Measurements from ENCODE around the gene PRDM16. TPM values are rescaled to one million over a fixed set of nuclear protein-coding genes. Genes with fewer than 3 reads are reported as not detected.

Gene PRDM16
- polyA plus RNA-seq, 1 experiment, result 0.06 TPM

DNA sequence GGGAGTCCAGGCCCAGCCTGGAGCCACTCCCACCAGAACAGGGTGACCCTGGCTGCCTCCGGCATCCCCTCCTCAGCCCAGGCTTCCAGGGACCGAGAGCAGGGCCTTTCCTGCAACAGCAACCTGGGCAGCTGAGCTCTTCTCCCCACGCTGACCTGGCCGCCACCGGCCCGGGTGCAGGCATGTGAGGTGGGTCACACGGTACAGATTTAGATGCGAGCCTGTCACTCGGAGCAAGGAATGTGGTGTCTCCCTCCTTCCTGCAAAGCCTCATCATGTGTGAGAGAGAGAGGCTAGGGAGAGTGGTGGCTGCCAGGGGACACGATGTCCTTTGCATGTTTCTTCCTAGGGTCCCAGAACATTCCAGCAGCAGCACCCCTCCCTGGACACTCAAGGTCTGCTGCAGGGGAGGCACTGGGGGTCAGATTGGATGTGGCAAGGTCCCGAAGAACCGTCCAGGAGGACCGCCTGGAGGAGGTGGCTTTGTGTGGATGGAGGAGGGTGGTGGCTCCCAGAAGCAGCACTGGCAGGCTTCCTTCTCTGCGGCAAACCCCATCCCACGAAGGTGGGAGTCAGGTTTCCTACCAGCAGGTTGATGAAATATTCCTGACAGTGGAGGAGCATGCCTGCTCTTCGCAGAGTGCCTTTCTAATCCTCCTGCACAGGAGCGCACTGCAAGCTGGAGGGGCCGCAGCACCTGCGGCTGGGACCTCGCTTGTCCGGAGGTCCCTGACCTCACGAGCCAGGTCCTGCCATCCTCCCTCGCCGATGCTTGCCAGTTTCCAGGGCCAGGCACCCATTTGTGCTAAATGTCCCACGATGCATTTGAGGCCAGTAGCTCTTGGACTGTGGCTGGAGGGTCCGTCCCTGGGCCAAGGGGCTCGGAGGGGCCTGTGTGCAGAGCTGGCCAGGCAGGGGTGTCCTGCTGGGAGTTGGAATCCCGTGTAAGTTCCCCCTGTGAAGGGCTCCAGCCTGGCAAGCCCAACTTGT is 68.4 kb downstream of the PRDM16 start:
- ChIA-PET POLR2A (no interaction called here), CTCF (no interaction called here)
- H3K4me3 ChIP-seq (ENCODE audit: low read depth, low read length), result no peak overlapping the region
- TF ChIP-seq, protein P1, sequence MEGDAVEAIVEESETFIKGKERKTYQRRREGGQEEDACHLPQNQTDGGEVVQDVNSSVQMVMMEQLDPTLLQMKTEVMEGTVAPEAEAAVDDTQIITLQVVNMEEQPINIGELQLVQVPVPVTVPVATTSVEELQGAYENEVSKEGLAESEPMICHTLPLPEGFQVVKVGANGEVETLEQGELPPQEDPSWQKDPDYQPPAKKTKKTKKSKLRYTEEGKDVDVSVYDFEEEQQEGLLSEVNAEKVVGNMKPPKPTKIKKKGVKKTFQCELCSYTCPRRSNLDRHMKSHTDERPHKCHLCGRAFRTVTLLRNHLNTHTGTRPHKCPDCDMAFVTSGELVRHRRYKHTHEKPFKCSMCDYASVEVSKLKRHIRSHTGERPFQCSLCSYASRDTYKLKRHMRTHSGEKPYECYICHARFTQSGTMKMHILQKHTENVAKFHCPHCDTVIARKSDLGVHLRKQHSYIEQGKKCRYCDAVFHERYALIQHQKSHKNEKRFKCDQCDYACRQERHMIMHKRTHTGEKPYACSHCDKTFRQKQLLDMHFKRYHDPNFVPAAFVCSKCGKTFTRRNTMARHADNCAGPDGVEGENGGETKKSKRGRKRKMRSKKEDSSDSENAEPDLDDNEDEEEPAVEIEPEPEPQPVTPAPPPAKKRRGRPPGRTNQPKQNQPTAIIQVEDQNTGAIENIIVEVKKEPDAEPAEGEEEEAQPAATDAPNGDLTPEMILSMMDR (IDR thresholded peaks at IDR 0.05; ENCODE audit: low read depth, low read length), result no peak
- H3K9me3 ChIP-seq (ENCODE audit: control insufficient read depth, insufficient read depth, low read length), result peaks cover 2% of the 10 kb centered on the region; the same call in 1 of the 2 replicates
- H3K27me3 ChIP-seq (ENCODE audit: control insufficient read depth, insufficient read depth, low read length), result peaks cover 6% of the 10 kb centered on the region
- H3K27ac ChIP-seq (ENCODE audit: low read depth, low read length), result no peak overlapping the region
- no peak for DNase-seq (ENCODE audit: low read depth, low spot score)

DNA sequence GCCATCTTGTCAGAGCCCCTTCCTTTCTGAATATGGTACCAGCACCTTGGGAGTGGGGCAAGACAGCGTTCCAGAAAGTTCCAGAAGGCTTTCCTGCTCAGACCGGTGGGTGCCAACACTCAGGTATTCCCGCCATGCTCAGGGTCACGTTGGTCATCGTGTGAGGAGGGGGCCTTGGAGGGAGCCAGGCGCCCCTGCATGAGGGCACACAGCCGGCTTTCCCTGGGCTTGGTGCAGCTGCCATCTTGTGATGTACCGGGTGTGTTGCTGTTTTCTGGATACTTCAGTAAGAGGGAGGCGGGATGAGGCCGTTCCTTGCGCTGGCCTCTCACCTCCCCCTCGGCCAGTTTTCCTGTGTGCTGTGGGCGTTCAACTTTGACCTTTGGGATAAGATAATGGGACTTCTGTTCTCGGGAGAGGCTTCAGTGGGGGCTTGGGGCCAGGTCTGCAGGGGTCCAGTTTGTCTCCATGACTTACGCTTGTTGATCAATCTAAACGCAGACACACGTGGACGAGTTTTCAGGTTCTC is 69.7 kb downstream of the PRDM16 start:
- POLR2A ChIA-PET, result no interaction called here
- Histone ChIP-seq H3K4me3 (ENCODE audit: low read depth, low read length) (no peak overlapping the region), H3K27me3 (ENCODE audit: control insufficient read depth, insufficient read depth, low read length) (peaks cover 6% of the 10 kb centered on the region), H3K9me3 (ENCODE audit: control insufficient read depth, insufficient read depth, low read length) (peaks cover 7% of the 10 kb centered on the region; the same call in 1 of the 2 replicates), H3K27ac (ENCODE audit: low read depth, low read length) (no peak overlapping the region)
- no peak for DNase-seq (ENCODE audit: low read depth, low spot score)
- CTCF ChIA-PET, result no interaction called here
- TF ChIP-seq, protein P1 (IDR thresholded peaks at IDR 0.05; ENCODE audit: low read depth, low read length), result no peak

DNA sequence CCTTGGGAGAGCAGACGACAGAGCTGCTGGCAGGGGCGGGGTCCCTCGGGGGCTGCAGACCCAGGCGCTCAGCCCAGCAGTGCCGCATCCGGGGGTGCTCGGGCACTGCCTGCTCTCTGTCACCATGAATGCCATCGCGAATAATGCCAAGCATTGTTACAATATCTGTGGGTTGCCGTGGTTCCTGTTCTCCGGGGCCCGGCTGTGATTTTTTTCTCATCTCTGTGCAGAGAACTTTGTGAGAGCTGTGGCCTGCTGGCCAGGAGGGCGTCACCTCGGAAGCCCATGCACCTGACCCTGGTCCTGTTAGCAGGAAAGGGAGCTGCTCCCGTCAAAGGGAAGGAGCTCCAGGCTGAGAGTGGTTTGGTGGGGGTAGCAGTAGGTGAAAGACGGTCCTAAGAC is 70.4 kb downstream of the PRDM16 start:
- POLR2A ChIA-PET, result no interaction called here
- TF ChIP-seq, protein P1 (IDR thresholded peaks at IDR 0.05; ENCODE audit: low read depth, low read length), result no peak
- Histone ChIP-seq H3K27me3 (ENCODE audit: control insufficient read depth, insufficient read depth, low read length) (peaks cover 6% of the 10 kb centered on the region), H3K4me3 (ENCODE audit: low read depth, low read length) (no peak overlapping the region), H3K27ac (ENCODE audit: low read depth, low read length) (no peak overlapping the region), H3K9me3 (ENCODE audit: control insufficient read depth, insufficient read depth, low read length) (peaks cover 13% of the 10 kb centered on the region; the same call in 1 of the 2 replicates)
- no peak for DNase-seq (ENCODE audit: low read depth, low spot score)
- CTCF ChIA-PET, result no interaction called here

DNA sequence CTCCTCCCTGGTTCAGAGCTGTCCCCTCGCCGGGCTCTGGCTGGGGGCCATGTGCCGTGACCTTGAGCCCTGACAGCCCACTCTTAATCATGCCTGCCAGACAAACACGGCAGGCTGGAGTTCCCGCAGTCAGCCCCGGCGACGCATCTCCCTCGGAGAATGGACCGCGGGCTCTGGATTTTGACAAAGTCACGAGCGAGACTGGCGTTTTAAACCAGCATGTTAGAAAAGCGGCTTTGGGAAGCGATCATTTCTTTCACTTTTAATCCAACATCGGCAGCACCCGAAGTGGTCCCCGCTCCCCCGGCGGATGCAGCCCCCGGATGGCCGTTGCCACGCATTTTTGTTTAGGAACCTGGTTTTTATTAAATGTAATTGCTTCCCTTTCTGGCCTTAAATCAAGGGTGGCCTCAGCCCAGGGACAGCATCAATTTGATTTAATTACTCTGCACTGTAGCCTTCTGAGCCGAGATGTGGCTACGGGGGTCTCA is 70.9 kb downstream of the PRDM16 start:
- POLR2A ChIA-PET, result no interaction called here
- DNase-seq (ENCODE audit: low read depth, low spot score), result no peak
- Histone ChIP-seq H3K4me3 (ENCODE audit: low read depth, low read length) (no peak overlapping the region), H3K27ac (ENCODE audit: low read depth, low read length) (no peak overlapping the region), H3K27me3 (ENCODE audit: control insufficient read depth, insufficient read depth, low read length) (peaks cover 6% of the 10 kb centered on the region), H3K9me3 (ENCODE audit: control insufficient read depth, insufficient read depth, low read length) (peaks cover 15% of the 10 kb centered on the region; the same call in 1 of the 2 replicates)
- TF ChIP-seq, protein P1 (IDR thresholded peaks at IDR 0.05; ENCODE audit: low read depth, low read length), result no peak
- CTCF ChIA-PET, result no interaction called here

DNA sequence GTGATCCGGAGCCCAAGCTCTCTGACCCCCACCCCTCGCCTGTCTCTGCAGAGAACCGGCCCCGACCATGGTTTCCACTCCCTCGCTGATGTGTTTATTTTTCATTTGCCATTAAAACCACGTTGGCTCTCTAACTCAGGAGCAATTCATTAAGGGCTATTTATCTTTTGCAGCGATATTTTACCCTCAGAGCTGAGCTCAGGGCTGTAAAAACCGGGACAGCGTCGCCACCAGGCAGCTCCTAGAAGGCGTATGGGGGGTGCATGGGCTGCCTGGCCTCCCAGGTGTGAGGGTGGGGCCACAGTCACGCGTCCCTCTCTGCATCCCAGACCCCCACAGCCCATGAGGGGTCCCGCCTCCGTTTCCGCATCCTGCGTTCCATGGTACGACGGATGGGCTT is 71.4 kb downstream of the PRDM16 start:
- TF ChIP-seq, protein P1 (IDR thresholded peaks at IDR 0.05; ENCODE audit: low read depth, low read length), result no peak
- ChIA-PET CTCF (no interaction called here), POLR2A (no interaction called here)
- Histone ChIP-seq H3K27ac (ENCODE audit: low read depth, low read length) (no peak overlapping the region), H3K9me3 (ENCODE audit: control insufficient read depth, insufficient read depth, low read length) (peaks cover 20% of the 10 kb centered on the region; the same call in 1 of the 2 replicates), H3K27me3 (ENCODE audit: control insufficient read depth, insufficient read depth, low read length) (peaks cover 6% of the 10 kb centered on the region), H3K4me3 (ENCODE audit: low read depth, low read length) (no peak overlapping the region)
- DNase-seq (ENCODE audit: low read depth, low spot score), result no peak

Data from AG04450 (cell line).